HG03175 (cell line): Measurements from ENCODE around the gene OR4N2.
"Not testable (repeated sequence)": the region's sequence is repeated elsewhere in the genome, so short reads cannot be mapped to it uniquely, and the experiment has no call there.

Source experiments
- ATAC-seq: cut with Tn5 transposase; IDR thresholded peaks from one replicate; pipeline ENCODE4 v1.9.1; 2021; ENCODE audit warnings: mild to moderate bottlenecking, moderate library complexity; ENCODE audit not compliant: unreplicated experiment

OR4N2 gene

DNA sequence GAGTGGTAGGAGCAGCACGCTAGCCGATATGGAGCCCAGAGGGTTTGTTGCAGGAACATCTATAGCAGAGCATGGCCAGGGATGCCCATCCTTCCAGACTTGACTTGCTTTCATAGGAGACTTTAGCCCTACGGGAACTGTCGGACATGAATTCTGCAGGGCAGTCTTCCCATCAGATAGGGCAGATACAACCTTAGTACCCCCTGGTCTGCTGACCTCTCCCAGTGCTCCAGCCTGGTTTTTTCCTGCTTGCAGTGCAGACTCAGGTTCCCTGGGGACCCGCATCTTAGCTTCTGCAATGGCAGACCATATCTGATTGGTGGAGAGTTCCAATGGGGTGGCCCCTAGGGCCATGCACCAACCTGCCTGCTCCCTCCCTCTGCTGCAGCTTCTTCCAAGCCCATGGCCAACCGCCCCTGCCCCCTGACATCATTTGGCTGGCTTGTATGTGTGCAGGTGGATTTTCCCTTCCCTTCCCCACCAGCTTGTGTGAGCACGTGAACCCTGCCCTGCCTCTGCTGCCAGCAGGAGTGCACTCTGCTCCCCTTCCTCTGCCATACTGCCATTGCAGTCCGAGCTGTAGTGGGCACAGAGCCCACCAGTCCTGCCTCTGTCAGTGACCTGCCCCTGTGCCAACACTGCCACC is 30.8 kb downstream of the OR4N2 start:
- ATAC-seq = not testable (repeated sequence)

DNA sequence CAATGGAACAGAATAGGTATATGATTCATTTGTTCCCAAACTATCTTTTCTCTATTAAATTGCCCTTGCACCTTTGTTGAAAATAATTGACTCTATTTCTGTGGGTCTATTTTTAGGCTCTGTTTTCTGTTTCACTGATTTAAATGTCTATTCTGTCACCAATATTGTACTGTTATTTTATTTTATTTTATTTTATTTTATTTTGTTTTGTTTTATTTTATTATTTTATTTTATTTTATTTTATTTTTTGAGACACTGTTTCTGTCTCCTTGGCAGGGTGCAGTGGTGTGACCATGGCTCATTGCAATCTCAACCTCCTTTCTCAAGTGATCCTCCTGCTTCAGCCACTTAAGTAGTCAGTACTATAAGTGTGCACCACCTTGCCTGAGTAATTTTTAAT is 34.9 kb downstream of the OR4N2 start:
- no peak for ATAC-seq

DNA sequence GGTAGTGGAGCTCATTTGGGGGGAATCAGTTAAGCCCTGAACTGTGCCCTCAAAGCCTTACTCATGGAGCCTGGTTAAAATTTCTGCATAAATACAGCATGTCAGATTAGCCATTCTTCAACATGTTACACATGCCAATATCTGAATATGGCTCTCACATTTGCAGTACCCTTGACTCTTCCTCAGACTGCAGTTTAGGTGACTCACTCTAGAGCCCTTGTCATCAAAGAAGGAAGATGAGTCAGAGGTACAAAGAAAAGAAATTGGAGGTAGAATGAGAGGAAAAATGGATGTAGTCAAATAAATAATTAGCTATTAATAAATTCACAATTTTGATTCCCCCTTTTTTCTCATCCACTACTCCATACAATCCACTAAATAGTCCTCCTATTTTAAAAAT is 47.8 kb downstream of the OR4N2 start:
- no peak for ATAC-seq

DNA sequence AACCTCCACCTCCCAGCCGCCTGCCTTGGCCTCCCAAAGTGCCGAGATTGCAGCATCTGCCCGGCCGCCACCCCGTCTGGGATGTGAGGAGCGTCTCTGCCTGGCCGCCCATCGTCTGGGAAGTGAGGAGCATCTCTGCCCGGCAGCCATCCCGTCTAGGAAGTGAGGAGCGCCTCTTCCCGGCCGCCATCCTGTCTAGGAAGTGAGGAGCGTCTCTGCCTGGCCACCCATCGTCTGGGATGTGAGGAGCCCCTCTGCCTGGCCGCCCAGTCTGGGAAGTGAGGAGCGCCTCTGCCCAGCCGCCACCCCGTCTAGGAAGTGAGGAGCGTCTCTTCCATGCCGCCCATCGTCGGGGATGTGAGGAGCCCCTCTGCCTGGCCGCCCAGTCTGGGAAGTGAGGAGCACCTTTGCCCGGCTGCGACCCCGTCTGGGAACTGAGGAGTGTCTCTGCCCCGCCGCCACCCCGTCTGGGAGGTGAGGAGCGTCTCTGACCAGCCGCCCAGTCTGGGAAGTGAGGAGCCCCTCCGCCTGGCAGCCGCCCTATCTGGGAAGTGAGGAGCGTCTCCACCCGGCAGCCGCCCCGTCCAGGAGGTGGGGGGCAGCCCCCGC is 62.6 kb downstream of the OR4N2 start:
- not testable (repeated sequence) for ATAC-seq

DNA sequence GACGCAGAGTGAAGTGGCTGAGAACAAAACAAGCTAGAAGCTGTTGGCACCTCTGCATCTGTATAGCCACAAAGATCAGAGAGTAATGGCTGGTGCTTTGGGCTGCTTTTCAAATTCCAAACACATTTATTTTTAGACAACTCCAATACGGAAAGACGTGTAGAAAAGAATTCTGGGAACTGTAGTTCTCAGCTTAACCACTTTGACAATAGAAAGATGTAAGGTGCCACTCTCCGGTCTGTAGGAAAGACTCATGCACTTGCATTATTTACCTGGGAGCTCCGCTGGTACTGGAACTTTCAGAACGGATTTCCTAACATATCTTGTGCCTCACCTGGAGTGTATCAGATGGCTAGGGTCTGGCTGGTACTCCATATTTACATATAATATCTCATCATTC is 69.6 kb downstream of the OR4N2 start:
- ATAC-seq = no peak

- no peak for ATAC-seq
These were observed 71.3 kb downstream of the OR4N2 start, which contains the start of gene OR4K2 for GRCh38 chr14:19874842-19875241. Gene OR4K2, plus strand, starts transcription at chr14:19875142. Its CDS starts 1,126 bp downstream, at chr14:19876268.

DNA sequence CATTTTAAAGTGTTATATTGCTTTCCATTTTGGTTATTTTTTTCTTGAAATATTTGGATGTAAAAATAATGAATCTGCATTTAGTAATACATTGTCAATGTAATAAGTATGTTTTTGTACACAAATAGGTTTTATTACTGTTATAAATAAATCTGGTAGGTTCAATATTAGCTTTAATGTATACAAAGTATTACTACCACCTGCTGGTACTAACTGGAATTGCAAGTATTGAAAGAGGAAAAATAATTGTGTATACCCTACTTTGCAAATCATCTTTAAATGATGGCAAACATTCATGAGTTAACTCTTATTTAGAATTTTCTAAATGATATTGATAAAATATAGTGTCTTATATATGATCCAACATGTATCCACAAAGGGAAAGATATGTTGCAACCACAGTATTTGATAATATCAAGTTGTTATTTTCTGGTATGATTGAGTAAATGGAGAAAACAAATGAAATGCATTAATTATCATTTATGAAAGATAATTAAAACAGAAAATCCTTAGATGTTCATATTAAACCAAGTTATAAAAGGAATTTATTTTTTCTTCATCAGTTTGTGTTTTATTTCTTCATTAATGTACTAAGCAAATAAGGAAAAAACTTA is 74.6 kb downstream of the OR4N2 start:
- no peak for ATAC-seq
